Measurements from ENCODE around the gene ROS1. TPM values are rescaled to one million over a fixed set of nuclear protein-coding genes. Genes with fewer than 3 reads are reported as not detected.

The ROS1 gene
- total and polyA plus RNA-seq, 2 donors (not counting 3 experiments of a cell fraction or from before 2014, with no cell fraction given), result not detected

DNA sequence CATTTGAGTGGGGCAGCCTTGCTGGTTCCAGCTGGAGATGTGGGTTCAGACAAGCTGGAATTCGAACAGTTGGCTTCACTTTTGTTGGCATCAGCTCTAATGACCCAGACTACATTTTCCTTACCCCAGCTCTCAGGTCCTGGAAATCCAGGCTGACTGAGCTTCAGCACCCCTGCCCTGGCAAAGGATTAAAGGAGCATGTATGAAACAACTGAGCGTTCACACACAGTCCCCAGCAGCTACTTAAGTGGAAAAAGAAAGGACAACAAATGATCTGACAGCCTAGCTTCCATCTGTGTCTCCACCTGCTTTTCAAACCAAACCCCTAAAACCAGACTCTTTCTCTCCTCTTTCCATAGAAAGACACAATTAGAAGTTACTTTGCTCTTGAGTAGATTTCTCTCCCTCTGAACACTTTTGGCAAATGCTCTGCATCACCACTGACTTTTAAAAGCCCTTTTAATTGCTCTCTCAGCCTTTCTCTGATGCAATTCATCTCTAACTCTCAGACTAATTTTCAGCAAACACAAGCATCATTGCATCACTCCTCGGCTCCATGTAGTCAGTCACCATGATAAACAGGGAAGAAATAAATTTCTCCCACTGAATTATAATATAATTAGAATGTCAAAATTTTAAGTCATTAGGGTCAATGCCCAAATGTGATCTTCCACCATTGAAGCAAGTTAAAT, 28.1 kb downstream of the ROS1 start:
- Histone ChIP-seq H3K9ac (replicated peaks; ENCODE audit: extremely low read depth, insufficient read depth, low read length) (no peak overlapping the region), H4K20me1 (replicated peaks; ENCODE audit: control insufficient read depth, extremely low read depth, insufficient read depth, low read length) (no peaks in the 10 kb centered on the region), H3K27ac (ENCODE audit: insufficient read depth, low read depth, low read length) (no peak overlapping the region), H3K36me3 (ENCODE audit: control insufficient read depth in 2 of 2, extremely low read depth in 1 of 2, insufficient read depth in 2 of 2, low read length in 2 of 2) (no peaks in the 10 kb centered on the region), H3K27me3 (ENCODE audit: control insufficient read depth in 2 of 2, insufficient read depth in 2 of 2, low read length in 2 of 2) (peaks cover 0 to 5% of the 10 kb centered on the region in 2 experiments), H3K4me1 (ENCODE audit: control insufficient read depth, extremely low read depth, insufficient read depth, low read length) (no peaks in the 10 kb centered on the region), H3K9me1 (replicated peaks; ENCODE audit: control insufficient read depth, extremely low read depth, insufficient read depth, low read length) (no peaks in the 10 kb centered on the region), H2AFZ (ENCODE audit: low read depth, low read length) (no peak overlapping the region), H3K4me3 (replicated peaks in 1 of 3; ENCODE audit: insufficient read depth in 1 of 3, low read depth in 1 of 3, low read length in 3 of 3) (no peak overlapping the region), H3K9me3 (replicated peaks; ENCODE audit: control insufficient read depth, insufficient read depth, low read length) (no peaks in the 10 kb centered on the region), H3K79me2 (ENCODE audit: control insufficient read depth, insufficient read depth, low read length) (no peaks in the 10 kb centered on the region), H3K4me2 (ENCODE audit: insufficient read depth, low read length) (no peak overlapping the region)
- DNase-seq (ENCODE audit: low read depth, low spot score), result no peak
- ChIA-PET POLR2A (no interaction called here), CTCF (interaction anchor here (1.4 kb wide), 1 partner anchor 8 kb away, joined by 3 read pairs; no protein-coding TSS in a partner anchor)
- dilution Hi-C loops (cut with MboI; ENCODE audit: extremely low pct_ligation_motif_present, low sequenced_read_pairs) (no loop called here), intact Hi-C loops (cut with micrococcal nuclease) (no loop called here)
- TF ChIP-seq, protein P1, sequence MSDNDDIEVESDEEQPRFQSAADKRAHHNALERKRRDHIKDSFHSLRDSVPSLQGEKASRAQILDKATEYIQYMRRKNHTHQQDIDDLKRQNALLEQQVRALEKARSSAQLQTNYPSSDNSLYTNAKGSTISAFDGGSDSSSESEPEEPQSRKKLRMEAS (IDR thresholded peaks at IDR 0.05; ENCODE audit: insufficient read depth, insufficient read length), result no peak
- TF ChIP-seq, protein P2, sequence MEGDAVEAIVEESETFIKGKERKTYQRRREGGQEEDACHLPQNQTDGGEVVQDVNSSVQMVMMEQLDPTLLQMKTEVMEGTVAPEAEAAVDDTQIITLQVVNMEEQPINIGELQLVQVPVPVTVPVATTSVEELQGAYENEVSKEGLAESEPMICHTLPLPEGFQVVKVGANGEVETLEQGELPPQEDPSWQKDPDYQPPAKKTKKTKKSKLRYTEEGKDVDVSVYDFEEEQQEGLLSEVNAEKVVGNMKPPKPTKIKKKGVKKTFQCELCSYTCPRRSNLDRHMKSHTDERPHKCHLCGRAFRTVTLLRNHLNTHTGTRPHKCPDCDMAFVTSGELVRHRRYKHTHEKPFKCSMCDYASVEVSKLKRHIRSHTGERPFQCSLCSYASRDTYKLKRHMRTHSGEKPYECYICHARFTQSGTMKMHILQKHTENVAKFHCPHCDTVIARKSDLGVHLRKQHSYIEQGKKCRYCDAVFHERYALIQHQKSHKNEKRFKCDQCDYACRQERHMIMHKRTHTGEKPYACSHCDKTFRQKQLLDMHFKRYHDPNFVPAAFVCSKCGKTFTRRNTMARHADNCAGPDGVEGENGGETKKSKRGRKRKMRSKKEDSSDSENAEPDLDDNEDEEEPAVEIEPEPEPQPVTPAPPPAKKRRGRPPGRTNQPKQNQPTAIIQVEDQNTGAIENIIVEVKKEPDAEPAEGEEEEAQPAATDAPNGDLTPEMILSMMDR (IDR thresholded peaks at IDR 0.05; ENCODE audit: extremely low read depth in 1 of 2, insufficient read depth in 1 of 2, low read depth in 1 of 2, low read length in 2 of 2), result no peak
- no peak for TF ChIP-seq GATA2 (IDR thresholded peaks at IDR 0.05; ENCODE audit: insufficient read depth, insufficient read length, low read depth, low read length)
- TF ChIP-seq FOS (IDR thresholded peaks at IDR 0.05; ENCODE audit: borderline replicate concordance, insufficient read depth, low read length), result no peak
- TF ChIP-seq EZH2 (IDR thresholded peaks at IDR 0.05; ENCODE audit: borderline replicate concordance, low read depth, low read length, severe bottlenecking), result no peak
- no peak for TF ChIP-seq POLR2A (IDR thresholded peaks at IDR 0.05; ENCODE audit: low read depth, low read length)
- no peak for TF ChIP-seq POLR2AphosphoS5 (IDR thresholded peaks at IDR 0.05; ENCODE audit: insufficient read depth, low read depth, low read length)
- no peak for TF ChIP-seq JUN (IDR thresholded peaks at IDR 0.05; ENCODE audit: borderline replicate concordance, insufficient read depth, insufficient read length, low read depth)
- TF ChIP-seq MYC (IDR thresholded peaks at IDR 0.05; ENCODE audit: low read depth, low read length), result no peak
- FAIRE-seq, result no peak
- BruUV-seq (replicated peaks), result no TSS peak
